CD14-positive monocyte (primary cell): ENCODE results near the gene SDK1. TPM values are rescaled to one million over a fixed set of nuclear protein-coding genes. Genes with fewer than 3 reads are reported as not detected.

Experiments used
- DNase-seq, 3 donors: peaks; one replicate each; pipeline ENCODE4 v3.0.0-alpha.2; 2011 to 2022
- H2AFZ ChIP-seq: 2 replicates; pipeline ENCODE4 v1.6.0; 2012; ENCODE audit warnings: mild to moderate bottlenecking, low read depth, low read length, inconsistent platforms; ENCODE audit not compliant: insufficient read depth, poor library complexity, severe bottlenecking
- H3K27ac ChIP-seq, 2 donors: 1 replicate in 1 of 2; 2 replicates in 1 of 2; pipeline ENCODE4 v1.5.1; 2012 to 2013; ENCODE audit warnings: low read length in 2 of 2, control low read depth in 1 of 2, inconsistent platforms in 1 of 2, low read depth in 1 of 2, mild to moderate bottlenecking in 1 of 2
- H3K27me3 ChIP-seq, 2 donors: one replicate each; pipeline versions ENCODE4 v1.6.0 to v1.6.1; 2011 to 2013; ENCODE audit warnings: low read length in 2 of 2; ENCODE audit not compliant: control insufficient read depth in 2 of 2, insufficient read depth in 2 of 2
- H3K36me3 ChIP-seq, 2 donors: replicated peaks in 1 of 2; 1 replicate in 1 of 2; 2 replicates in 1 of 2; pipeline versions ENCODE4 v1.5.1 to v1.6.1; 2012 to 2013; ENCODE audit warnings: low read length in 2 of 2, control low read depth in 1 of 2, inconsistent platforms in 1 of 2, mild to moderate bottlenecking in 1 of 2; ENCODE audit not compliant: insufficient read depth in 2 of 2, control insufficient read depth in 1 of 2
- H3K4me1 ChIP-seq, 2 donors: 1 replicate in 1 of 2; 2 replicates in 1 of 2; pipeline versions ENCODE4 v1.5.1 to v1.6.1; 2012 to 2013; ENCODE audit warnings: low read length in 2 of 2, control low read depth in 1 of 2, inconsistent platforms in 1 of 2, mild to moderate bottlenecking in 1 of 2, moderate library complexity in 1 of 2; ENCODE audit not compliant: insufficient read depth in 2 of 2, control insufficient read depth in 1 of 2
- H3K4me2 ChIP-seq: replicated peaks from 2 replicates; pipeline ENCODE3; 2012; ENCODE audit warnings: low read length, moderate library complexity, mild to moderate bottlenecking; ENCODE audit not compliant: poor library complexity, severe bottlenecking; ENCODE audit errors: extremely low read depth
- H3K4me3 ChIP-seq, 3 experiments: fragments of 200-600 bp in 1 of 3; sonication (generic) in 1 of 3; replicated peaks in 1 of 3; 1 replicate in 2 of 3; 2 replicates in 1 of 3; pipeline ENCODE4 v1.5.1; 2011 to 2013; ENCODE audit warnings: low read length in 3 of 3, mild to moderate bottlenecking in 3 of 3, control low read depth in 2 of 3, low read depth in 2 of 3, inconsistent platforms in 1 of 3, moderate library complexity in 1 of 3
- H3K79me2 ChIP-seq: 2 replicates; pipeline ENCODE4 v1.6.0; 2012; ENCODE audit warnings: mild to moderate bottlenecking, control low read depth, inconsistent platforms, low read length, moderate library complexity; ENCODE audit not compliant: insufficient read depth
- H3K9ac ChIP-seq: 2 replicates; pipeline ENCODE4 v1.6.0; 2017; ENCODE audit warnings: low read length, mild to moderate bottlenecking; ENCODE audit not compliant: insufficient read depth, poor library complexity, severe bottlenecking
- H3K9me3 ChIP-seq, 2 donors: replicated peaks in 1 of 2; 1 replicate in 1 of 2; 2 replicates in 1 of 2; pipeline versions ENCODE4 v1.5.1 to v1.6.1; 2012 to 2013; ENCODE audit warnings: low read length in 2 of 2, control low read depth in 1 of 2; ENCODE audit not compliant: control insufficient read depth in 1 of 2, insufficient read depth in 1 of 2
- H4K20me1 ChIP-seq: 2 replicates; pipeline ENCODE4 v1.6.0; 2012; ENCODE audit warnings: mild to moderate bottlenecking, low read length, control low read depth, moderate library complexity; ENCODE audit not compliant: insufficient read depth
- H3K27ac Mint-ChIP-seq, 7 donors: one replicate each; pipeline ENCODE4 v1.8.0; 2020; ENCODE audit warnings: mild to moderate bottlenecking in 7 of 7, mixed read lengths in 7 of 7, moderate library complexity in 6 of 7, inconsistent platforms in 2 of 7
- H3K27me3 Mint-ChIP-seq, 3 donors: one replicate each; pipeline ENCODE4 v1.8.0; 2021 to 2022; ENCODE audit warnings: low read depth in 3 of 3, mild to moderate bottlenecking in 3 of 3, mixed read lengths in 3 of 3, moderate library complexity in 3 of 3, inconsistent platforms in 1 of 3
- H3K36me3 Mint-ChIP-seq, 2 donors: one replicate each; pipeline ENCODE4 v1.8.0; 2020; ENCODE audit warnings: mixed read lengths in 2 of 2, inconsistent platforms in 1 of 2, mild to moderate bottlenecking in 1 of 2
- H3K4me1 Mint-ChIP-seq: one replicate; pipeline ENCODE4 v1.8.0; 2020; ENCODE audit warnings: mild to moderate bottlenecking, mixed read lengths
- H3K4me3 Mint-ChIP-seq, 2 donors: one replicate each; pipeline ENCODE4 v1.8.0; 2020; ENCODE audit warnings: mild to moderate bottlenecking in 2 of 2, mixed read lengths in 2 of 2, moderate library complexity in 1 of 2
- H3K9me3 Mint-ChIP-seq, 7 donors: one replicate each; pipeline ENCODE4 v1.8.0; 2020 to 2022; ENCODE audit warnings: mixed read lengths in 7 of 7, mild to moderate bottlenecking in 6 of 7, moderate library complexity in 6 of 7, inconsistent platforms in 2 of 7
- WGBS: methylation state at CpG from one replicate; pipeline ENCODE4 v1.1.5; 2013; ENCODE audit warnings: missing lambda C conversion rate; ENCODE audit not compliant: insufficient coverage; 5-methylcytosine and 5-hydroxymethylcytosine counted together
- intact Hi-C, 2 donors: fragments of 100-400 bp; cut with micrococcal nuclease; formaldehyde crosslinking; loops; one replicate each; pipeline versions ENCODE4 v1.15.0 to v1.15.1; 2023
- polyA plus RNA-seq, 3 donors: library from polyadenylated mRNA; depleted of rRNA in 1 of 3; unstranded in 2 of 3; stranded (reverse) in 1 of 3; fragments of 300-500 nt in 2 of 3; fragments of >200 nt in 1 of 3; fragmentation: Illumina TruSeq in 2 of 3; gene quantifications; 1 replicate in 2 of 3; 2 replicates in 1 of 3; pipeline ENCODE4 v1.2.3, GENCODE V29; 2012 to 2021
- TF ChIP-seq, protein P1 (sequence below): fragments of 200-600 bp; IDR thresholded peaks from one replicate; pipeline ENCODE4 v1.8.0; 2022; ENCODE audit warnings: antibody characterized with exemption, mild to moderate bottlenecking

The SDK1 gene
- polyA plus RNA-seq, 3 donors, result 0.01 TPM; not detected in 2

DNA sequence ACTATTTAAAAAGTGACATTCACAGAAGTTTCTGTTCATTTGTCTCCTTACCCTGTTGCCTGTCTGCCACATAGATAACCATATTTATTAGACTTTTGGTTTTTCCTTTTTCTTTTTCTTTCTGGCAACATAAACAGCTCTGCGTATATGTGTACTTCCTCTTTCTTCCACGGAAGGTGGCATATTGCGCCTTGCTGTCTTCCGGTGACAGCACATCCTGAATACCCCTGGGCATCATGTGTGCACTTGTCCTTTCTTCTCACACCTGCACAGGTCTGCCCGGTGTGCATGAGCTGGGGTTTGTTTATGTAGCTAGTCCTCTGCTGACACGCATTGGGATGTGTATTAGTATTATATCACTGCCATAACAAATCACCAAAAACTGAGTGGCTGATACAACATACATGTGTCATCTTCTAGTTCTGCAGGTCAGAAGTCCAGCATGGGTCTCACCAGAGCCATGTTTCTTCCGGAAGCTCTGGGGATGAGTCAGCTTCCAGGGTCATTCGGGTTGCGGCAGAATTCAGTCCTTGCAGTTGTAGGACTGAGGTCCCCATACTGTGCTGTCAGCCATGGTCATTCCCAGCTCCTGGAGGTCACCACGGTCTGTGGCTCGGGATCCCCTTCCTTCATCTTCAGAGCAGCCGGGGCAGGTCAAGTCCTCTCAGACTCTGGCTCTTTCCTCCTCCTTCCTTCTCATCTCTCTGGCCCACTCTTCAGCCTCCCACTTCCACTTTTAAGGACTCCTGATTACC is 785.1 kb downstream of the SDK1 start:
- no peak overlapping the region for H3K27ac Mint-ChIP-seq
- H3K27me3 ChIP-seq, result no peaks in the 10 kb centered on the region
- intact Hi-C loops, result no loop called here
- H3K79me2 ChIP-seq, result no peaks in the 10 kb centered on the region
- DNase-seq, result no peak
- H3K4me3 ChIP-seq, result no peak overlapping the region
- H3K27me3 Mint-ChIP-seq, result peaks cover 0 to 3% (median 0%) of the 10 kb centered on the region in 3 donors
- 96% methylated on average over 6 of the region's 12 CpGs for WGBS
- H3K9me3 ChIP-seq, result peaks cover 0 to 28% of the 10 kb centered on the region in 2 donors
- no peak overlapping the region for H3K27ac ChIP-seq
- H3K9ac ChIP-seq, result no peak overlapping the region
- no peaks in the 10 kb centered on the region for H4K20me1 ChIP-seq
- peaks cover 3 to 30% (median 21%) of the 10 kb centered on the region in 7 donors for H3K9me3 Mint-ChIP-seq
- no peak overlapping the region for H3K4me2 ChIP-seq
- no peak overlapping the region for H2AFZ ChIP-seq
- H3K36me3 Mint-ChIP-seq, result no peaks in the 10 kb centered on the region
- no peaks in the 10 kb centered on the region for H3K36me3 ChIP-seq
- H3K4me1 ChIP-seq, result no peaks in the 10 kb centered on the region
- TF ChIP-seq, protein P1, sequence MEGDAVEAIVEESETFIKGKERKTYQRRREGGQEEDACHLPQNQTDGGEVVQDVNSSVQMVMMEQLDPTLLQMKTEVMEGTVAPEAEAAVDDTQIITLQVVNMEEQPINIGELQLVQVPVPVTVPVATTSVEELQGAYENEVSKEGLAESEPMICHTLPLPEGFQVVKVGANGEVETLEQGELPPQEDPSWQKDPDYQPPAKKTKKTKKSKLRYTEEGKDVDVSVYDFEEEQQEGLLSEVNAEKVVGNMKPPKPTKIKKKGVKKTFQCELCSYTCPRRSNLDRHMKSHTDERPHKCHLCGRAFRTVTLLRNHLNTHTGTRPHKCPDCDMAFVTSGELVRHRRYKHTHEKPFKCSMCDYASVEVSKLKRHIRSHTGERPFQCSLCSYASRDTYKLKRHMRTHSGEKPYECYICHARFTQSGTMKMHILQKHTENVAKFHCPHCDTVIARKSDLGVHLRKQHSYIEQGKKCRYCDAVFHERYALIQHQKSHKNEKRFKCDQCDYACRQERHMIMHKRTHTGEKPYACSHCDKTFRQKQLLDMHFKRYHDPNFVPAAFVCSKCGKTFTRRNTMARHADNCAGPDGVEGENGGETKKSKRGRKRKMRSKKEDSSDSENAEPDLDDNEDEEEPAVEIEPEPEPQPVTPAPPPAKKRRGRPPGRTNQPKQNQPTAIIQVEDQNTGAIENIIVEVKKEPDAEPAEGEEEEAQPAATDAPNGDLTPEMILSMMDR, result no peak
- no peak overlapping the region for H3K4me3 Mint-ChIP-seq
- peaks cover 3% of the 10 kb centered on the region for H3K4me1 Mint-ChIP-seq

DNA sequence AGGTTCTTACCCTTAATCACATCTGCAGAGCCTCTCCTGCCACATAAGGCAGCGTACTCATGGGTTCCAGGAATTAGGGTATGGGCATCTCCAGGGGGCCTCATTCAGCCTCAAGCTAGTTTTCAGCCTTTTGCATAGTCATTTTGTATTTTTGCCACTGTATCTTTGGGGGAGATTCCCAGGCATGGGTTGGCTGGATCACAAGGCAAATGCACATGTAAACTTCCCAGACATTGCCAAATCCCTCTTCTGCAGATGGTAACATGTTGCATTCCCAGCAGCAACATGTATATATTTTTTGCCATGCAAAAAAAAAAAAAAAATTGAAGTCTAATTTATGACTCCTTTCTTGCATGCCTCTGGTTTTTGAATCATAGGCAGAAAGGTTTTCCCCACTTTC is 785.7 kb downstream of the SDK1 start:
- Mint-ChIP-seq H3K36me3 (no peaks in the 10 kb centered on the region), H3K27me3 (peaks cover 0 to 3% (median 0%) of the 10 kb centered on the region in 3 donors), H3K4me1 (peaks cover 3% of the 10 kb centered on the region), H3K4me3 (no peak overlapping the region), H3K9me3 (peaks cover 3 to 30% (median 20%) of the 10 kb centered on the region in 7 donors), H3K27ac (no peak overlapping the region)
- H3K4me2 ChIP-seq, result no peak overlapping the region
- H4K20me1 ChIP-seq, result no peaks in the 10 kb centered on the region
- H2AFZ ChIP-seq, result no peak overlapping the region
- intact Hi-C loops, result no loop called here
- no peak overlapping the region for H3K27ac ChIP-seq
- DNase-seq, result no peak
- no peak overlapping the region for H3K4me3 ChIP-seq
- TF ChIP-seq, protein P1, result no peak
- H3K36me3 ChIP-seq, result no peaks in the 10 kb centered on the region
- no peak overlapping the region for H3K9ac ChIP-seq
- peaks cover 0 to 32% of the 10 kb centered on the region in 2 donors for H3K9me3 ChIP-seq
- no peaks in the 10 kb centered on the region for H3K79me2 ChIP-seq
- WGBS, result 100% methylated on average over 1 of the region's 1 CpG
- no peaks in the 10 kb centered on the region for H3K4me1 ChIP-seq
- H3K27me3 ChIP-seq, result no peaks in the 10 kb centered on the region
